Gastrocnemius medialis (tissue), 4 donors: ENCODE data around the gene ACLY.

ENCODE experiments used
- CTCF ChIP-seq, 5 experiments: fragments of 450-650 bp in 3 of 5; fragments of 200-600 bp in 2 of 5; sonication (generic) in 2 of 5; IDR thresholded peaks in 4 of 5; conservative IDR thresholded peaks in 1 of 5; 1 replicate in 4 of 5; 2 replicates in 1 of 5; pipeline ENCODE4 v1.5.1; 2016 to 2019; ENCODE audit warnings: antibody characterized with exemption in 5 of 5, mild to moderate bottlenecking in 3 of 5, moderate library complexity in 3 of 5
- POLR2A ChIP-seq, 2 donors: fragments of 450-650 bp; IDR thresholded peaks; one replicate each; pipeline ENCODE4 v1.6.1; 2017; ENCODE audit warnings: antibody characterized with exemption in 2 of 2, mild to moderate bottlenecking in 2 of 2, moderate library complexity in 2 of 2

- TF ChIP-seq POLR2A (IDR thresholded peaks at IDR 0.05) (no peak), CTCF (IDR thresholded peaks at IDR 0.05 in 4 of 5, conservative IDR thresholded peaks at IDR 0.05 in 1 of 5) (no peak)
Measured at GRCh38 chr17:41919840-41920579, 1.3 kb upstream of the ACLY start.
